Measurements from ENCODE around the gene SPATA13. TPM values are rescaled to one million over a fixed set of nuclear protein-coding genes. Genes with fewer than 3 reads are reported as not detected.

The SPATA13 gene
- total RNA-seq, 1 donor from 2014 or later, result 7.6 TPM

DNA sequence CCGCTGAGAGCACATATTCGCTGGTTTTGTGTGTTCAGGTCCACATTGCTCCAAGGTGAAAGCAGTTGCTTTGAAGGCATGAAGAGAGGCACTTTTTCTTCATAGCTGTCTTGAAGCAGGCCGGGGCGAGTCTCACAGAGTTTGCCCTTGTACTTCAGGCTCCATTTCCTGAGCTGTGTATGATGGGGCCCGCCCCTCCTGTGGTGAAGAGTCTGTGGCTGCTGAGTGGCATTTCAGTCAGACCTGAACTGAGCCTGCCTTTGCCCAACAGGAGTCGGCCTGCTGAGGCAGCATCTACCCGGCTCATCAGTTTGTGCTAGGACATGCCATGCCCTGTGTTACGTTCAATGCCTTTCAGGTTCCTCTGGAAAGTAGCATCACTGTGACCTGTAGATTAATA is 104.5 kb downstream of the SPATA13 start:
- ATAC-seq (peak; percentile 41), DNase-seq (no peak)
- intact Hi-C loops (cut with micrococcal nuclease), result no loop called here

DNA sequence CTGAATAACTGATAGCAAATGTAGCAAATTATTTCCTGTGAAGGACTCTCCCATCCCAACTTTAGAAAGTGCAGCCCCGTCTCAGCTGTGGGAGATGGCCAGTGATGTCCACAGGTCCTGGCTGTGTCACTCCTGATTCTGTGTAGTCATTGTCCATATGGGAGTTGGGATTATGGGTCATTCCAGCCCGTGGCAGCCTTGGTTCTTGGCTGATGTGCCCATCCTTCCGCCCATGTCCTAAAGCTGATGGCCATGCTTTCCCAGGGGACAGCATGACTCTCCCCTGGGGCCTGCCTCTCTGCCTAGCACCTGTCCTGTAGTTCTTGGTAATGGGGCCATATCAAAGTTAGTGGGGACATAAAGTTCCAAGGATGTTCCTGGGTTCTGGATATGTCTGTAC is 104.9 kb downstream of the SPATA13 start:
- DNase-seq (no peak), ATAC-seq (no peak)
- intact Hi-C loops (cut with micrococcal nuclease), result no loop called here

DNA sequence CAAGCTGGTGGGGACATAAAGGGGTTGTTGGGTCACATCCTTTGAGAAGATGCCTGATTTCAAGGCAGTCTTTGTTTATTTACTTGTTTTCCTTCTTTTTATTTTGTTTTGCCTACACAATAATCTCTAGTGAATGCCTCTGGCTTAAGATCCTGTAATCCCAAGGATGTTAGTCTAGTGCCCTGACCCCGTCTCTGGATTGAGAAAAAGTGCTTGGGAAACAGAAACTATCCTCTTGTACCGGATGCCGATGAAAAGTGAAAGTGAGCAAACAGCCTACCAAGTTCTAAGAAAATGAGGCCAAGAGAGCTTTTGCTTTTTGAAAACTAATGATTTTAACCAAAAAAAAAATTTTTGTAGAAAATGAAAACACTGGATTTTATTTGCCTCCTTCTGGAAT is 106.8 kb downstream of the SPATA13 start:
- DNase-seq, result no peak
- ATAC-seq, result no peak

DNA sequence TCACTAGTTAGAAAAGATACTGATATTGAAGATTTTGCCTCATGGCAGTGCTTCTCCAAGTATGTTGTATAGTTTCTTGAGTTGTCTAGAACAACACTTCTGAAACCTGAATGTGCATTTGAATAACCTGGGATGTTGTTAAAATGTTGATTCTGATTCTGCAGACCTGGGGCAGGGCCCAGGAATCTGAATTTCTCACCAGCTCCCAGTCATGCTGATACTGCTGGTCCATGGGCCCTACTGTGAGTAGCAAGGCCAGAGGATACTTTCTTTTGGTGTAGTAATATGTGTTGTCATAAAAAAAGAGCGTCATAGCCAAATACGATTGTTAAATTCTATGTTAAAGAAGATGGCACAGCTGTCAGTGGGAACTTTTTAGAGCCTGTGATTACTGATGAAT is 107.3 kb downstream of the SPATA13 start:
- intact Hi-C loops (cut with micrococcal nuclease), result no loop called here
- ATAC-seq (no peak), DNase-seq (no peak)

More for the DNA sequence above, 106.8 kb downstream of the SPATA13 start:
- intact Hi-C loops (cut with micrococcal nuclease), result no loop called here

DNA sequence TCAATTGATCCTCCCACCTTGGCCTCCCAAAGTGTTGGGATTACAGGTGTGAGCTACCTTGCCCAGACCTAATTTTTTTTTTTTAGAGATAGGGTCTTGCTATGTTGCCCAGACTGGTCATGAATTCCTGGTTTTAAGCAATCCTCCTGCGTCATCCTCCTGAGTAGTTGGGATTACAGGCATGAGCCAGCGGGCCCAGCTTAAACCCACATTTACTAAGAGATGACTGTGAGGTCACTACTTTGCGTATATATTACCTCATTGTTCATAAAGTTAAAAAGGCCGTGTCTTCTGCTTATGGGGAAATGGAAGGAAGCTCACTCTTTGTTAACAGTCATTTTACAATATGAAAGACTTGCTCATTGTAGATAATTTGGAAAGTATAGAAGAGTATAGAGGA is 109.3 kb downstream of the SPATA13 start:
- no peak for ATAC-seq
- DNase-seq, result no peak
- intact Hi-C loops (cut with micrococcal nuclease), result no loop called here

DNA sequence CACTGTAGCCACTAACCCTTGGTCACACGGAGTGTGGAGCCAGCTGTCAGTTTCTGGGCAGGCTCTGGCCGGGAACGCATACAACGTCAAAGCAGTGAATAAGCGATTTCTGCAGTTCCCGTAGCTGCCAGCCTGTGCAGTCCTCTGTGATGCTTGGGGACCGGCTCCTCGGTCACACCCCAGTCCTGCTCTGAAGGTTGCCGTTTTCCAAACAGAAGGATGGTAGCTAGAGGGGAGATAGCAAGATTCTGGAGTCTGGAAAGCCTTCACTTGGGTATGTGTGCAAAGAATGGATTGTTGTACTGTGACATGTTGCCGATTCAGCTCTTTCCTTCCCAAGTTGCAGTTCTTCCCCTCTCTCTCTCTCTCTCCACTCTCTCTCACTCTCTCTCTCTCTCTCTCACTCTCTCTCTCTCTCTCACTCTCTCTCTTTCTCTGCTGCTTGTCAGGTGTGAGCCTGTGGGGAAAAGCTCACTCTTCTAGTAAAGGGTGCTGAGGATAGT is 110.2 kb downstream of the SPATA13 start:
- DNase-seq, result peak; percentile 74
- intact Hi-C loops (cut with micrococcal nuclease), result no loop called here

DNA sequence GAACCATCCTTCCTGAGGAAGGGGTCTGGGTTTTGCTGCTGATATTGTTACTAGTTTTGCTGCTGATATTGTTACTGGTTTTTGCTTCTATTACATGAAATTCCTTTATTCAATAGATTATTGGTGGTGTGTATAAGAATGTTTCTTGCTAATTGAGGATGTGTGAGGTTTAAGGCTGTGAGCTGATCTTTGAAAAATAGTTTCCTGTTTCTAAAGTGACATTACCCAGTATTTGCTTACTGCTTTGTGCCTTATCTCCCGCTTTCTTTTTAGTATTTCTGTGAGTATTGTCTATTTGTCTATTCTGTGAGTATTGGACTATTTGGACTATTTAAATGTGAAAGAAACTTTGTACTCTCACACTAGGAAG is 110.7 kb downstream of the SPATA13 start:
- no peak for ATAC-seq
- intact Hi-C loops (cut with micrococcal nuclease), result no loop called here
- DNase-seq, result no peak

More for the DNA sequence above, 110.2 kb downstream of the SPATA13 start:
- peak; percentile 77 for ATAC-seq

DNA sequence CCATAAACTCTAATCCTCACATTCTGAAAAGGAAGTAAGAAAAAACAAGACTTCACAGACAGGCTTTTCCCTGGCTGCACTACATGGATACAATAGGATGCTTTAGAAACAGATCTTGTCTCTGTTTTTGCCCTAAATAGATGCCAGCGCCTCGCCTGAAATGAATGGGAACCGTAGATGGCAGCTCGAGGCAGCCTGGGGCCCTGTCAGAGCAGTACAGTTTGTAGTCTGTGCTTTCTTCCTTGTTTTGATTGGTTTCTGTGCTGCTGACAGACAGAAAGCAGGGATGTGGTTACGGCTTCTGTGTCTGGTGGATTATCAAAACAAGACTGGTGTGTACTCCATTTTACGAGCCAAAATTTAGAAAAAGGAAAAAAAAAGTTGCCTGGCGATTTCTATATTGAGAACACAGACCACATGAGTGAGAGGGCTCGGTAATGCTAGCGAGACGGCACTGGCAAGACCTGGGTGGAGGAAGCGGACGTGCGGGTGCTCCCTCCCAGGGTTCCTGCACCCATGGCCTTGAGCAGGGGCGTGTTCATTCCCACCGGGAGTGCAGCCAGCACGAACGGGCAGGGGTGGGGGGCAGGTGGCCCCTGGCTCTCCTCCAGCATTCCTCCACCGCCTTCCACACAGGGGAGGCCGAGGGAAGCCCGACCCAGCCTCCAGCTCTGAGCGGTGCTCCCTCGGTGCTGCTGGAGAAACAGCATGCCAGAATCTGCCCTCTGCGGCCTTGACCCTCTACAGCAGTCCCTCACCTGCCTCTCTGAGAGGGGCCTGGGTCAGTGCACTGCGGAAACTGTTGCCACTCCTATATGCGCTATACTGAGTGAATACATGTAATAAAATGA is 111.3 kb downstream of the SPATA13 start:
- DNase-seq (peak; percentile 84), ATAC-seq (peak; percentile 83)
- intact Hi-C loops (cut with micrococcal nuclease), result no loop called here

DNA sequence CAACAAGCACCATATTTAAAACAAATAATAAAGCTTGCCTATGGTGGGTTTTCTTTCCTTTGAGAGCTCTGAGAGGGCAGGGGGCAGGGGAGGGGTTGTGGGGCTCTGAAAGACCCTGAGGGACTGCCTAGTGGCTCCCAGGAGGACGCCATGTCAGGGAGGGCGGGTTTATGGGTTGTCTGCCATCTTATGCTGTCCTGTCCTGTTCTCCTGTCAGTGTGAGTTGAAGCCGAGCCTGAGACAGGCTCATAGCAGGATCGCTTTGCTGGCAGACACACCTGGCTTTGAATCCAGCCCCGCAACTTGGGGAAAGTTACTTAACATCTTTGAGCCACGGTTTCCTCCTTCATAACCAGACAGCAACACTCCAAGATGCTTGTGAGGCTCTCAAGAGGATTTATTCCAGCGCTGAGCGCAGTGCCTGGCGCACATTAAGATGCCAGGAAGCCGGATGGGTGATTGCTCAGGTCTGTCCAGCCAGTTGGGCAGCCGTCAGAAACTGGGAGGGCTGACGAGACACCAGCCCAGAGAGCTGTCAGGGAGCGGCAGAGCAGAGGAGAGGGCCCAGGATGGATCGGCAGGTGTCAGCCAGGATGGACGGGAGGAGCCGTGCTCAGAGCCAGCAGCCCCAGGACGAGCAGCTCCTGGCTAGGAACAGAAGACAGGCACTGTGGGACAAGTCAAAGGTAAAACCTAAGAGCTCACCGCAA is 112.1 kb downstream of the SPATA13 start:
- ATAC-seq (no peak), DNase-seq (no peak)
- intact Hi-C loops (cut with micrococcal nuclease), result no loop called here

DNA sequence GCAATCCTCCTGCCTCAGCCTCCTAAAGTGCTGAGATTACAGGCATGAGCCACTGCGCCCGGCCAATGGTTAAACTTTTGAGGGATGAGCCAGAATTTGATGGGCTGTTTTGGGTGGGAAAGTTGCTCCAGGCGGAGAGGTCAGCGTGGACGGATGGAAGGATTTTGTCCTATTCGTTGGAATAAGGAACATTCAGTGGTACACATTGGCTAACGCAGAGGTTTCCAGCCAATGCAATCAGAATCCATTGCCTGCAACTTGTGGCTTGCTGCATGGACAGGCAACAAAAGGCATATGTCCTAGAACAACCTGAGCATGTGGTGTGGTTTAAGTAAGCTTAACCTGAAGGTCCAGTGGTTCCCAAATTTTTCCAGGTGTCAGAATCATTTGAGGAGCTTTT is 113.4 kb downstream of the SPATA13 start:
- no peak for DNase-seq

DNA sequence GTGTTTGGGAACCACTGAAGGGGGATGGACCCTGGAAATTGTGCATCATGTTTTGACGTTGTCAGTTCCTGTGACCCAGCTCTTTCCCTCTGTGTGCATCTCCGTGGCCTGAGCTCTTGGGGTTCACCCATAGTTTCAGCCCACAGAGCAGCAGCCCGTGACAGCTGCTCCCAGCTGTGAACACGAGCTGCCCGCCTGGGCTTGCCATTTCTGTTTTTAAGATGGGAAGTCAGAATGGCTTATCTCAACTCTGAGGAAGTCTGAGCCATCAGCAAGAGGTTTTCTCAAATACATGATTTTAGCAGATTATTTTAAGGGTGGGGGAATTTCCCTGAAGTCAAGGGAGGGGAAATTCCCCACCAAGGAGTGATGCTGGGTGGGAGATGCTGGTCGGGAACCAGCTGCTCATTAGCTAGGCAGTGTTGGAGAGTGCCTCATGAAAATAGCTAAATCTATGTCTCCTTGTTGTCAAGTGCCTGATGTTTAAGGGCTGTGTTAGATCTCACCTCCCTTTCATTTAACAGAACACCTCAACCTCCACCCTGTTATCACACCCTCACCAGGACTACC is 114.0 kb downstream of the SPATA13 start:
- intact Hi-C loops (cut with micrococcal nuclease), result no loop called here
- ATAC-seq (peak; percentile 24), DNase-seq (peak; percentile 74)

More for the DNA sequence above, 113.4 kb downstream of the SPATA13 start:
- intact Hi-C loops (cut with micrococcal nuclease), result no loop called here
- ATAC-seq, result no peak

DNA sequence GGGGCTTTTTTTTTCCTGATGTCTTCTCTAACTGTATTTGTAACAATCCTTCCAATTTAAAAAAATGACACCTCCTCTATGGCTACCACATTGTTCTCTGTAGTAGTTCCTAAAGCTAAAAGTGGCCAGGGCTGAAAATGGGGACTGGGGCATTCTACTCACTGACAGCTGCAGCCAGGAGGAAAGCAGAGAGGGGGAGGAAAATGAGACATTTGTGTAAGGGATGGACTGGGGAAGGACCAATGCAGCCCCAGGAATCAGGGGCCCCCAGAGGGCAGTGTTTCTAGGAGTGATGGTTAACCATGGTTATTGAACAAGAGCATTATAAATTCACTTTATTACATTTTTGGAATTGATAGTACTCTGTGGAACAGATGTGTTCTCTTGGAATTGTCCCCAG is 114.5 kb downstream of the SPATA13 start:
- intact Hi-C loops (cut with micrococcal nuclease), result no loop called here
- ATAC-seq (no peak), DNase-seq (no peak)

DNA sequence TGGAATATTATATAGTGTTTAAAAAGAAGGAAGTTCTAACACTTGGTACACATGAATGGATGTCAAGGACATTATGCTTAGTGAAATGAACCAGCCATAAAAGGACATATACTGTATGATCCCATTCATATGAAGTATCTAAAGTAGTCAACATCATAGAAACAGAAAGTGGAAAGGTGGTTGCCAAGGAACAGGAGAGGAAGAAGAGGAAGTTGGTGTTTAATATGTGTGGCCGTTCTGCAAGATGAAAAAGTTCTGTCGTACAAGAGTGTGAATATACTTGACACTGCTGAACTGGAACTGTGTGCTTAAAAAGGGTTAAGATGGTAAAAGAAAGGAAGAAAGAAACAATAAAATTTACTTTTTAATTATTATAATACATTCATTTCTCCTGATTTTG is 115.8 kb downstream of the SPATA13 start:
- no peak for ATAC-seq
- no peak for DNase-seq
- intact Hi-C loops (cut with micrococcal nuclease), result no loop called here

DNA sequence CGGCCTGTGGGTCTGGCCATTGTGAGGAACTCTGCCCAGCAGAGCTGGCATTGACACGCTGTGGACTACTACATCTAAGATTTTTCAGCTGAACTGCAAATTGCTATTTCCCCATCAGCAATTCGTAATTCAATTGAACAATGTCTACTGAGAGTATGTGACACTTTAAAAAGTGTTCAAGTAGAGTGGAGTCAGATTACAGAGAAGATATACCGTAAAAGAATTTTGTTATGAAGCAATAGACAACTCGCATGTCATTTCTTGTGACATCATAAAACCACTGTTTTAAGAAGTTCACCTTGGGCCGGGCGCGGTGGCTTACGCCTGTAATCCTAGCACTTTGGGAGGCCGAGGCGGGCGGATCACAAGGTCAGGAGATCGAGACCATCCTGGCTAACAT is 116.3 kb downstream of the SPATA13 start:
- ATAC-seq (no peak), DNase-seq (no peak)
- intact Hi-C loops (cut with micrococcal nuclease), result no loop called here

DNA sequence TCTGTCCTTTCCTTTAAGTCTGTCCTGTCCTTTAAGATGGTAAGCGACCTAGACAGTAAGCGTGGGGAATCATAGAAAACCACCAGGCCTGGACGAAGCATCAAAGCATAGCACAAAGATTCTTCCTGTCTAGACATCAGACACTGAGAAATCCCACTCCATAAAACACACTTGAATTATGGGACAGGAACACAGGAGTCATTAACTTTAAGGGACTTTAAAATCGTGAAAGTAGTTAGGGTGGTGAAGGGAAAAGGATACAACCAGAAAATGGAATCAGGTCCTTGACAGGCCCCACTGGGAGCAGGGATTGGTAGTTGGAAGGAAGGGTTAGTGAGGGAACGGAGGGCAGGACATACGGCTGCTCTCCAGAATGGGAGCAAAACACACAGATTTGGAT is 117.2 kb downstream of the SPATA13 start:
- intact Hi-C loops (cut with micrococcal nuclease), result no loop called here
- no peak for DNase-seq
- no peak for ATAC-seq

DNA sequence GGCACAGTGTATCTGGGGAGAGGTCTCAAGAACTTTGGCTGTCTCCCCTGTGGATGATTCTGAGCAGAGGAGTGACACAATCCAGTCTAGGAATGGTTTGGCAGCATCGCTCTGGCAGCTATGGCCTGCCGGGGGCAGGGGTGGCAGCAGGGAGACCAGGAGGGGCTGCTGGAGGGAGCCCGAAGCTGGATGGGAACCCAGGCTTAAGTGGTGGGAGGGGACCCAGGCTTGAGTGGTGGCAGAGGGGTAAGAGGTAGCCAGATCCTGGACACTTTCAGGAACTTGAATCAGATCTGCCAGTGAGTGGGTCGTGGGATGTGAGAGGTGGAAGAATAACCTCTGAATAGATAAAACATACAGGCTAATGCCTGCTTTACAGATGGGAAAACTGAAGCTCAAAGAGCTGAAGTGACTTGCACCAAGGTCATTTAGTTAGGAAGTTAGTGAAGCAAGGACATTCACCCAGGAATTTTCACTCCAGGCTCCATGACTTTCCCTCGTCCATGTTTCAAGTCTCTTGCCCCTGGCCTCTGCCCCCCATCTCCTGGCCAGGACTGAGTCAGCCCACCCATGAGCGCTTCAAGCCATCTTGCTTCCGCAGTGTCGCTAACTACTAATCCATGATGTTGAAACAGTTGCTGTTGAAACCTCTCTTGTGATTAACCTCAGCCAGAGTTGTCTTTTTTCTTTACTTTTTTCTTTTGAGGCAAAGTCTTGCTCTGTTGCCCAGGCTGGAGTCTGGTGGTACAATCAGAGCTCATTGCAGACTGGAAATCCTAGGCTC is 119.0 kb downstream of the SPATA13 start:
- intact Hi-C loops (cut with micrococcal nuclease), result no loop called here
- ATAC-seq (no peak), DNase-seq (no peak)

DNA sequence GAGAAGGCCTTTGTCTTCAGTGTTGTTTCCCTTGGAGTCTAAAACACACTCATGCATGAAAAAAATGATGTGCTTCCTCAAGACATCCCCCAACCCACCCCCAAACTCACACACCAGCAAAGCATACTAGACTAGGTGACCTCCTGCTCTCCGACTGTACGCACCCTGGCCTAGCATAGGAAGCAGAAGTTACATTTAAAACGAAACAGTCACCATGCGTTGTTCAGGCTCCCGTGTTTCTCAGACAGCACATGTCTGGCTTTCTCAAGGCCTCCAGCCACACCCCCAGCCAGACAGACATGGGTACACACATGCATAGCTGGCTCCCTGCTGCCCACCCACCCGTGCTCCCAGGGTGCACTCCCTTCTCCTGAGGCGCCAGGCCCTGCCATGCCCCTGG is 120.2 kb downstream of the SPATA13 start:
- ATAC-seq, result no peak
- intact Hi-C loops (cut with micrococcal nuclease), result no loop called here
- DNase-seq, result no peak

DNA sequence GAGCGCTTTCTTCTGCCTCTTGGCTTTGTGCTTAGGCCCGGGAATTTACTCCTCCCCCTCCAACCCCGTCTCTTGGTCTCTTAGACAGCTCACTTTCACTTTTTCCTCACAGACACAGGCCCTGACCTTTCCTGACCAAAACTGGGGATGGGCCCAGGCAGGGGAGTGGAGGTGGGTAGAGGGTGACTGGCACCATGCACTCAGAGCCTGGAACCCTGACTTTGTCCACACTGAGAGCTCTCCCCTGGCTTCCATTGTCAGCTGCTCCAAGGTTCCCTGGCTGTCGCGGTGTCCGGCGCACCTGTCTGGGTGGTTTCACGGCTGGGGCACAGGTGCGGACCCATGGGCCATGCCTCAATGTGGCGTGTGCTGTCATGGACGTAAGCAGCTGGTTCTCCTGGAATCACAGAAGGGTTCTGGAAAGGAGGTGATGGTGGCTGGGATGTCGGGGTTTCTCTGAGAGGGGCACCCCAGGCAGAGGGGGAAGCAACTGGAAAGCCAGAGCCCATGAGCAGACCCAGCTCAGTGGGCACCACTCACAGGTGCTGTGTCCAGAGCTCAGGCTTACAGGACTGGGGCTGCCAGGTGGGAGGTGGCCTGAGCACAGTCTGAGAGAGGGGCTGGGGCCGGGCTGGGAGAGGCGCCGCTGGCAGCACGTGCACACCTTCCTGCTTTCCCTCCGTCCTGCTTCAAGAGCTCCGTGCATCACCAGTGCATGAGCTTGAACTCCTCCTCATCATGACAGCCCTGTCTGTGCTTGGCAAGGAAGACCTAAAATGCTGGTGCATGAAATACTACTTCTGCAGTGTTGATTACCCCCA is 120.9 kb downstream of the SPATA13 start:
- no peak for ATAC-seq
- intact Hi-C loops (cut with micrococcal nuclease), result no loop called here
- DNase-seq, result no peak

DNA sequence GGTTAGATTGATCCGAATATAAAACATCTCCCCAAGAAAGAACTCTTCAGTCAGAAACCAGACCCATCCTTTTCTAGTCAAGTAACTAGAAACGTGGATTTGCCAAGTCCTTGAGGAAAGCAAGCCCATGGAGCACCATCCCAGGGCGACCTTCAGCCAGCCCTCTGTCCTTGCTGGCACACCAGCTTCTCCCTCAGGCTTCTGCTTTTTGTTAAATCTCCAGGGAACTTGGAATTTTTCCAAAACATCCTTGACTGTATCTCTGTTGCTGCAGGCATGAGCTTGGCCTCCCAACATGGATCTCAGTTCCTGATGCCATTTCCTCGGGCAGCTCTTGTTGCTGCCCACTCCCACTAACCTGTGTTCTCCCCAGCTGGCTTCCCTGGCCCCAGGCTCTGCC is 121.7 kb downstream of the SPATA13 start:
- ATAC-seq, result peak; percentile 27
- intact Hi-C loops (cut with micrococcal nuclease), result no loop called here
- no peak for DNase-seq
